ENCODE data around the gene EFCAB7. TPM values are rescaled to one million over a fixed set of nuclear protein-coding genes. Genes with fewer than 3 reads are reported as not detected.

The EFCAB7 gene
- total RNA-seq, 8 experiments from 2014 or later, result 7.9 to 27.9 (median 20.0) TPM

DNA sequence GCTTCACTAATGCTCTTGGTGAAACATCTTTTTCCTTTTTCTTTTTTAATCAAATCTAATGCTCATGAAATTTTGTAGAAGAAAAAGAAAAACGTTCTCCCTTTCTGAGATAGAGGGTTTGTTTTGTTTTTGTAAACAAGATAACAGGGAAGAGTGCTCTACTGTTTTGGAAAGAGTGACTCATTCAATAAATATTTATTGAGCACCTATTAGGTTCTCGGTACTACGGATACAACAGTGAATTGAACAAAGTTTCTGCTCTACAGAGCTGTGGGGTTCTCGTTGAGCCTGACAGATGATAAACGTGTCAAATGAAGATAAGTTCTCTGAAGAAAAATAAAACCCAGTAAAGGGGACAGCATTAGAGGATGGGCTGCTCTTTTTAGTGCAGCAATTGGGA is 76.9 kb downstream of the EFCAB7 start:
- no peaks in the 10 kb centered on the region for H3K4me1 ChIP-seq (replicated peaks in 1 of 2)
- 47 to 94% (median 81%) methylated on average over 1 to 5 of the region's 5 CpGs for WGBS, 10 experiments
- no peak overlapping the region for H3K4me3 ChIP-seq
- H3K27ac ChIP-seq, result no peak overlapping the region
- in situ Hi-C loops (cut with MboI; ENCODE audit: low pct_unique_long_range_greater_than_20kb in 2 of 9, low sequenced_read_pairs in 9 of 9, unreplicated experiment in 9 of 9), result loop anchor here in 6 of 9 experiments (25.0 kb wide), 1 partner anchor 637 kb away; no protein-coding TSS in a partner anchor
- no peak for ATAC-seq (replicated peaks in 6 of 8)

DNA sequence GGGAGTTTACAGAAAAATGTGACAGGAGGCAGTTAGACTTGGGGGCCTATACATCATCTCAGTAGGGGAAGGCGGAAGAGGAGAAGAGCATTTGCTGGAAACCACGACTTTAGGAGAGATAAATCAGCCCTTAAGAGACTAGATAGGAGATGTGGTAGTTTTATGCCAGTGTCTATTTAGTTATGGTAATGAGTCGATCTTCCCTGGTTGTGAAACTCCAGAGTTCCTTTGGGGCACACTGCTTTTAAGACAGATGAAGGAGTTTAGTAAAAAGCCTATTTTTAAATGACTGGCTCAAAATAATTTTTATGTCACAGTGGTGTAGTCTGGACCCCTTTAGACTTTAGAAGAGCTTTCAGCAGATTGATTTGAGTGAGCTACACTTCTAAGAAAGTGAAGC is 77.7 kb downstream of the EFCAB7 start:
- ATAC-seq (replicated peaks in 6 of 8), result no peak
- Histone ChIP-seq H3K27ac (no peak overlapping the region), H3K4me3 (no peak overlapping the region), H3K4me1 (replicated peaks in 1 of 2) (no peaks in the 10 kb centered on the region)
- WGBS, 10 experiments, result 47 to 100% (median 69%) methylated on average over 1 to 3 of the region's 3 CpGs; no CpG with 5 or more reads in 1 of the 10 experiments
- in situ Hi-C loops (cut with MboI; ENCODE audit: low pct_unique_long_range_greater_than_20kb in 2 of 9, low sequenced_read_pairs in 9 of 9, unreplicated experiment in 9 of 9), result loop anchor here in 6 of 9 experiments (25.0 kb wide), 1 partner anchor 636 kb away; no protein-coding TSS in a partner anchor

DNA sequence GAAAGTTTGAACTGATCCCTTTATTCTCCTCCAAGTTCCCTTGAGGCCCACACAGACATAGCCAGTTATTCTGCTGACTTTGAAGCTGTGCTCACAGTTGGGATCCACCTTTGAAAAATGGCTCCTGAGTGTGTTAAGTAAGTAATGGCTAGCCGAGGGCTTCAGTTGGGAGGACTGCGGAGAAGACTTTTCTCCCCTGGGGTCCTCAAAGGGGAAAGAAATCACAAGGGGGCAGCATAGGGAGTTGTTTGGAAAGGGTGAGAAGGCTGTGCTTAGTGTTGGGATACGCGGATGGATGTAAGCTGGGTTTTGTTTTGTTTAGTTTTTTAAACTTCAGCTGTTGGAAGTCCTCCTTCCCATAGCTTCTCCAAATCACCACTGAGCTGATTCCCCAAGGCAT is 78.1 kb downstream of the EFCAB7 start:
- Histone ChIP-seq H3K27ac (no peak overlapping the region), H3K4me1 (replicated peaks in 1 of 2) (no peaks in the 10 kb centered on the region), H3K4me3 (no peak overlapping the region)
- no peak for ATAC-seq (replicated peaks in 6 of 8)
- in situ Hi-C loops (cut with MboI; ENCODE audit: low pct_unique_long_range_greater_than_20kb in 2 of 9, low sequenced_read_pairs in 9 of 9, unreplicated experiment in 9 of 9), result loop anchor here in 6 of 9 experiments (25.0 kb wide), 1 partner anchor 636 kb away; no protein-coding TSS in a partner anchor
- WGBS, 10 experiments, result 78 to 100% (median 82%) methylated on average over 2 to 4 of the region's 4 CpGs; no CpG with 5 or more reads in 2 of the 10 experiments

DNA sequence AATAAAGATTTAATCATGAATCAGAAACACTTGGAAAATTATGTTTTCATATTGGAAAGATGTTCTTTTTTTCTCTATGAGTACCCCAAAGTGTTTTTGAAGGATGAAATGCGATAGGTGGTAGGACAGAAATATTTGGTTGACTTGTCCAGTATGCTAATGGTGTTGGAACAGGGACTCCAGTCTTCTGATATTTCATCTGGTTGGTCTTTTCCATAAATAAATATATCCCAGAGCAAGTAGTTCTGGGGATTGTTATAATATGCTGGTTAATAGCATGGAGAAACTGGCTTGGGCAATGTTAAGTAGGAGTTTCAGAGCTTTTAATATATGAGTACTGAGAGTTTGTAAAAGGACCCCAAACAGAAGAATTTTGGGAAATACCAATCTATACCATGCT is 78.6 kb downstream of the EFCAB7 start:
- in situ Hi-C loops (cut with MboI; ENCODE audit: low pct_unique_long_range_greater_than_20kb in 2 of 9, low sequenced_read_pairs in 9 of 9, unreplicated experiment in 9 of 9), result loop anchor here in 6 of 9 experiments (25.0 kb wide), 1 partner anchor 635 kb away; no protein-coding TSS in a partner anchor
- Histone ChIP-seq H3K4me3 (no peak overlapping the region), H3K27ac (no peak overlapping the region), H3K4me1 (replicated peaks in 1 of 2) (no peaks in the 10 kb centered on the region)
- 80 to 100% (median 100%) methylated on average over 1 of the region's 1 CpG; no CpG with 5 or more reads in 3 of the 10 experiments for WGBS, 10 experiments
- ATAC-seq (replicated peaks in 6 of 8), result no peak

DNA sequence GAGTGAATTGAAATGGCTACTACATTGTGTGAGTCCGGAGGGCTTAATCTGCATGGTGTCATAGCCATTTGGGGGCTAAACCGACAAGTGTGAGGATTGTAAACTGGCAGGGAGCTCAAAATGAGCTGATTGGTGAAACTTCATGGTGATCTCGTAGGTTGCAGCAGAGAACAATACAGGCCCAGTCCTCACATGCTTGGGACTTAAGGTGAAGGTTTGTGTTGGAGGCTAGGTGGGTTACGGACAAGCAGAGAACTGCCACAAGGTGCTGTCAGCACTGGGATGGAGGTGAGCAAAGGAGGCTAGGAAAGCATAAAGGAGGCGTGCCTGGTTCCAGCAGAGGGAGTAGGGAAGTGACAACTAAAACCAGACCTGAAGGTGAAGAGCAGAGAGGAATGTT is 79.3 kb downstream of the EFCAB7 start:
- in situ Hi-C loops (cut with MboI; ENCODE audit: low pct_unique_long_range_greater_than_20kb in 2 of 9, low sequenced_read_pairs in 9 of 9, unreplicated experiment in 9 of 9), result loop anchor here in 6 of 9 experiments (25.0 kb wide), 1 partner anchor 635 kb away; no protein-coding TSS in a partner anchor
- Histone ChIP-seq H3K4me1 (replicated peaks in 1 of 2) (no peaks in the 10 kb centered on the region), H3K27ac (no peak overlapping the region), H3K4me3 (no peak overlapping the region)
- ATAC-seq (replicated peaks in 6 of 8), result no peak
- WGBS, 10 experiments, result 0 to 100% (median 78%) methylated on average over 1 to 5 of the region's 5 CpGs; no CpG with 5 or more reads in 3 of the 10 experiments

DNA sequence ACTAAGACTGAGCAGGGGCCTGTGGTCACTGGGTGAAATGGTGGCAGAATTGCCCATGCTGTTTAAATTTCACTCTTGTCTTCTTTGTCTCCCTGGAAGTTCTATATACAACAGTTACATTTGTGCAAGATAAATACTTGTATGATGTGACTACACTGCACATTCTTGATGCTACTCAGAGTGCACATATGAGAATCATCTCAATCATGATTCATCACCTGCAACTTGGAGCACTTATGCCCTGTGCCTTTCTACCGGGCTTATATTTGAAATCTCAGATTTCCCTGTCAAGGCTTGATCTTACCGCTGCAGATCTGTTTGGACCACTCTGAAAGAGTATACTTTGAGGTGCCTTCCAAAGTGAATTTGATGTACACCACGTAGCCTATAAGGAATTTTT is 80.5 kb downstream of the EFCAB7 start:
- Histone ChIP-seq H3K4me3 (no peak overlapping the region), H3K4me1 (replicated peaks in 1 of 2) (no peaks in the 10 kb centered on the region), H3K27ac (no peak overlapping the region)
- no peak for ATAC-seq (replicated peaks in 6 of 8)
- in situ Hi-C loops (cut with MboI; ENCODE audit: low pct_unique_long_range_greater_than_20kb in 2 of 9, low sequenced_read_pairs in 9 of 9, unreplicated experiment in 9 of 9), result loop anchor here in 6 of 9 experiments (25.0 kb wide), 1 partner anchor 633 kb away; no protein-coding TSS in a partner anchor
- 80 to 100% (median 89%) methylated on average over 1 to 3 of the region's 3 CpGs; no CpG with 5 or more reads in 2 of the 10 experiments for WGBS, 10 experiments

DNA sequence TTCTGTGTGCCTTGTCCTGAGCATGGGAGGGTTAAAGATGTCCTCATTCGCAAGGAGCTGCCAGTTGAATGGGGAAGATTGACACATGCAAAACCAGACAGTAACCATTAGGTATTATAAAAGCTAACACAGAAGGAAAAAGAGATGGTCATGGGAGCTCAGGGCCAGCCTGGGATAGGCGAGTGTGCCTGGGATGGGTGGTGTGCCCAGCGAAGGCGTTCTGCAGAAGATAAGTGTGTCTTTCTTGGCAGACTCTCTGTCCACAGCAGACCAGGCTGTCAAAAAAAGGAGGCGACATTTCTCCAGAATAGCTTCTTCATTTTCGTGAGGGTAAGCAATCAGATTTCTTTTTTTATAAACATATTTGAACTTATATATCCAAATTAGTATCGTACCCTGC is 84.0 kb downstream of the EFCAB7 start:
- no peak overlapping the region for H3K4me3 ChIP-seq
- 87 to 100% (median 94%) methylated on average over 1 to 7 of the region's 7 CpGs; no CpG with 5 or more reads in 1 of the 10 experiments for WGBS, 10 experiments
- ATAC-seq (replicated peaks in 6 of 8), result no peak
- H3K4me1 ChIP-seq (replicated peaks in 1 of 2), result no peaks in the 10 kb centered on the region
- in situ Hi-C loops (cut with MboI; ENCODE audit: low pct_unique_long_range_greater_than_20kb in 2 of 9, low sequenced_read_pairs in 9 of 9, unreplicated experiment in 9 of 9), result loop anchor here in 6 of 9 experiments (25.0 kb wide), 1 partner anchor 630 kb away; no protein-coding TSS in a partner anchor
- H3K27ac ChIP-seq, result no peak overlapping the region

DNA sequence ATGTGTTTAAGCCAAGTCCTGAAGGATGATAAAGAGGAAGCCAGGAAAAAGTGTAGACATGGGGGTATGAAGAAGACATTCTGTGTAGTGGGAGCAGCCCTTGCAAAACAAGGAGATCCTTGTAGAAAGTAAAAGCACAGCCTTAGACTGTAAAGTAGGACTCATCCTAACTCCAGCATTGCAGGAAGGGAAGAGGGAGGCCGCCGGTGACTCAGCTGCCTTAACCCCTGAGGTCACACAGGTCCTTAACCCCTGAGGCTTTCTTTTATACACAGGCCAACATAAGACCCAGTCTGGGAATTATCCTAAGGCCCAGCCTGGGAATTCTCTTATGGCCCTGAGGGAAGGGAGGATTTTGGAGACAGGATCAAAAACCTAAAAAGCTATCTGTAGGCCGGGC is 87.9 kb downstream of the EFCAB7 start:
- H3K27ac ChIP-seq, result no peak overlapping the region
- in situ Hi-C loops (cut with MboI; ENCODE audit: low pct_unique_long_range_greater_than_20kb in 2 of 9, low sequenced_read_pairs in 9 of 9, unreplicated experiment in 9 of 9), result loop anchor here in 7 of 9 experiments (10.0 to 25.0 kb wide), 2 partner anchors 626 to 634 kb away; no protein-coding TSS in a partner anchor
- ATAC-seq (replicated peaks in 6 of 8), result no peak
- 30 to 100% (median 80%) methylated on average over 1 to 3 of the region's 3 CpGs; no CpG with 5 or more reads in 4 of the 10 experiments for WGBS, 10 experiments
- no peak overlapping the region for H3K4me3 ChIP-seq
- H3K4me1 ChIP-seq (replicated peaks in 1 of 2), result peaks cover 0 to 3% of the 10 kb centered on the region in 2 donors

DNA sequence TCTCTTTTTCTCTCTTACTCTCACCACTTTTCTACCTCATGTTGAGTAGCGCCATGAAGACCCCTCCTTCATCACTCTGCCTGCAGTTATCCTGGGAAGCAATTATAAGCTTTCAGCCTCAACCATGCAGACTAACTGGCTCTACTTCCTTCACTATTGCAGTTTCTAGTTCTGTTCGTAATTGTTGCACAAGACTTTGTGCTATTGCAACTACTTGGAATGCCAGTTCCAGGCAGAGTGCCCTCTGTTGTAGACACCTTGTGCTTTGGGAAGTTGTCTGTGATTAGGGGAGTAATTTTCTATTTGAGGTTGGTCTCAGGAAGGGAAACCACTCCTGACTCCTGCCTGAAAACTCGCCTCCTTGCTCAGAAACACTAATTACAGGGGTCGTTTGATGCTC is 89.2 kb downstream of the EFCAB7 start:
- H3K27ac ChIP-seq, result no peak overlapping the region
- in situ Hi-C loops (cut with MboI; ENCODE audit: low pct_unique_long_range_greater_than_20kb in 2 of 9, low sequenced_read_pairs in 9 of 9, unreplicated experiment in 9 of 9), result loop anchor here in 7 of 9 experiments (10.0 to 25.0 kb wide), 2 partner anchors 625 to 632 kb away; no protein-coding TSS in a partner anchor
- H3K4me3 ChIP-seq, result no peak overlapping the region
- no peak for ATAC-seq (replicated peaks in 6 of 8)
- WGBS, 10 experiments, result 44 to 100% (median 86%) methylated on average over 1 to 4 of the region's 4 CpGs
- H3K4me1 ChIP-seq (replicated peaks in 1 of 2), result peaks cover 0 to 3% of the 10 kb centered on the region in 2 donors

DNA sequence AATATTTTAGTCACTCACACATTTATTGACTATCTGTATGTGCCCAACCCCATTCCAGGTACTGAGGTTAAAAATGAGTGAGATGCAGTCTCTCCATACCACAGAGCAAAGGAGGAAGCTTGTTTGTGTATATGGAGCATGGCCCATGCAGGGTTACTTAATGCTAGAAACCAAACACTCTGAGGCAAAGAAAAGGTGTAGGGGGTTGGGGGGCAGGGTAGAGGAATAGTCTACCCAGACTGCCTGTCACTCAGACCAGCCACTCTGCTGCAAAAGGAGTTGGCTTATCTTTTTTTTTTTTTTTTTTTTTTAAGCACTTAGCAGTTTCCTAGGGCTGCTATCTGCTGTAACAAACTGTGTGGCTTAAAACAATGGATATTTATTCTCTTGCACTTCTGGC is 89.6 kb downstream of the EFCAB7 start:
- in situ Hi-C loops (cut with MboI; ENCODE audit: low pct_unique_long_range_greater_than_20kb in 2 of 9, low sequenced_read_pairs in 9 of 9, unreplicated experiment in 9 of 9), result loop anchor here in 7 of 9 experiments (10.0 to 25.0 kb wide), 2 partner anchors 624 to 632 kb away; no protein-coding TSS in a partner anchor
- Histone ChIP-seq H3K4me1 (replicated peaks in 1 of 2) (peaks cover 0 to 3% of the 10 kb centered on the region in 2 donors), H3K27ac (no peak overlapping the region), H3K4me3 (no peak overlapping the region)
- no peak for ATAC-seq (replicated peaks in 6 of 8)

DNA sequence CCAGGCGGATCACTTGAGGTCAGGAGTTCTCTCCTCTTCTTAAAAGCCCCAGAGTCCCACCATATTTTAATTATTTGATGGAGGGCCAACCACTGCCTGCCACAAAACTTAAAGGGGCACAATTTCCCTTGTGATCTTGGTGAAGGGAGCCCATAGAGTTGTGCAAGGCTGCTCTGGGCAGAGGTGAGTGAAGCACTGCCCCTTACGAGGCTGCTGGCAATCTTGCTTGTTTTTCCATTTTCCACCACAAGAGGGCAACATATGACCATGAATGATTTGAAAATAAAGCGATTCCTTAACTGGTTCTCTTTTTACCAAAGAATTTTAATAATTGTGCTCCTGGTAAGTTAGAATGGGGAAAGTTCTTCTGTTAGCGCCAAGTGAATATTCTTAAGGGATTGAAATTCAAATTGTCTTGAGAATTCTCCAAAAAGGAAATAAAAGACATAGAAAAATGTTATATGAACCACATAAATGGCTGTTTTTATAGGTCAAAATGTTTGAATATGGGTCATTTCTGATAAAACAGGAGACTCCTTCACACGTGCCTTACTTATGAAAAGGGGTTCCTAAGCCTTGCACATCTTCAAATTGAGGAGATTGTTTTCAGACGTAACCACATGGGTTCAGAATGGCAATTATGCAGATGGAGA is 92.6 kb downstream of the EFCAB7 start:
- in situ Hi-C loops (cut with MboI; ENCODE audit: low pct_unique_long_range_greater_than_20kb in 2 of 9, low sequenced_read_pairs in 9 of 9, unreplicated experiment in 9 of 9), result loop anchor here in 7 of 9 experiments (10.0 to 25.0 kb wide), 2 partner anchors 621 to 629 kb away; no protein-coding TSS in a partner anchor
- H3K4me1 ChIP-seq (replicated peaks in 1 of 2), result peaks cover 0 to 3% of the 10 kb centered on the region in 2 donors
- WGBS, 10 experiments, result 3 to 45% (median 27%) methylated on average over 2 to 6 of the region's 6 CpGs
- H3K4me3 ChIP-seq, result no peak overlapping the region
- H3K27ac ChIP-seq, result no peak overlapping the region
- peak; percentile 60 to 86 (median 68) for ATAC-seq (replicated peaks in 6 of 8)

DNA sequence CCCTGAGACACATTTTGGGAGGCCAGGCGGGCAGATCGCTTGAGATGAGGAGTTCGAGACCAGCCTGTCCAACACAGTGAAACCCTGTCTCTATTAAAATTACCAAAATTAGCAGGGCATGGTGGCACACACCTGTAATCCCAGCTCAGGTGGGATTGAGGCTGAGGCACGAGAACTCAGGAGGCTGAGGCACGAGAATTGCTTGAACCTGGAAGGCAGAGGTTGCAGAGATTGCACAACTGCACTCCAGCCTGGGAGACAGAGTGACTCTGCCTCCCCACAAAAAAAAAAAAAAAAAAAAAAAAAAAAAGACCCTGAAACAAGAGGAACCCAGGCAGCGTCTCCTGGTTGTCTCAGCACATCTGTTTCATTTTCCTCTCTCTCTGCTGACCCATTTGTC is 94.1 kb downstream of the EFCAB7 start:
- in situ Hi-C loops (cut with MboI; ENCODE audit: low pct_unique_long_range_greater_than_20kb in 2 of 9, low sequenced_read_pairs in 9 of 9, unreplicated experiment in 9 of 9), result loop anchor here in 7 of 9 experiments (10.0 to 25.0 kb wide), 2 partner anchors 620 to 627 kb away; no protein-coding TSS in a partner anchor
- 70 to 100% (median 94%) methylated on average over 2 to 6 of the region's 6 CpGs; no CpG with 5 or more reads in 4 of the 10 experiments for WGBS, 10 experiments
- Histone ChIP-seq H3K4me1 (replicated peaks in 1 of 2) (peaks cover 0 to 3% of the 10 kb centered on the region in 2 donors), H3K27ac (no peak overlapping the region), H3K4me3 (no peak overlapping the region)
- ATAC-seq (replicated peaks in 6 of 8), result no peak

DNA sequence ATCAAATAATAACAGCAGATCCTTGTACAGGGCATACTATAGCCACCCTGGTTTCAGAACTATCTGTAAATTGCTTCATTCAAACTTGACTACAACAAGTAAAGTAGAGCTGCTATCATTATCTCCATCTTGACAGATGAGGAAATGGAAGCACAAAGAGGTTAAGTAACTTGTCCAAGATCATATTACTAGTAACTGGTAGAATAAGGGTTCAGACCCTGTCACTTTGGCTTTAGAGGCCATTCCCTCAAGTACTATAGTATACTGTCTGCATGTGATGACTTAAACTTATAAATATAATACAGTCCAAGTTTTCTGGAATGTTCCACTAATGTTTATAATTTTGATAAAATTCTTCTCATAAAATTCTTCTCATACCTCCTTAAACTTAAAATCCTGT is 94.7 kb downstream of the EFCAB7 start:
- H3K4me3 ChIP-seq, result no peak overlapping the region
- H3K27ac ChIP-seq, result no peak overlapping the region
- ATAC-seq (replicated peaks in 6 of 8), result no peak
- H3K4me1 ChIP-seq (replicated peaks in 1 of 2), result peaks cover 0 to 3% of the 10 kb centered on the region in 2 donors
- in situ Hi-C loops (cut with MboI; ENCODE audit: low pct_unique_long_range_greater_than_20kb in 2 of 9, low sequenced_read_pairs in 9 of 9, unreplicated experiment in 9 of 9), result loop anchor here in 7 of 9 experiments (10.0 to 25.0 kb wide), 2 partner anchors 619 to 627 kb away; no protein-coding TSS in a partner anchor
